Neural progenitor cell (in vitro differentiated cells): ENCODE data around the gene B4GALNT1. TPM values are rescaled to one million over a fixed set of nuclear protein-coding genes. Genes with fewer than 3 reads are reported as not detected.

Experiments used
- DNase-seq: peaks from one replicate; pipeline ENCODE4 v3.0.0-alpha.2; 2016; ENCODE audit warnings: low spot score
- H2AFZ ChIP-seq: fragments of 200-600 bp; sonication (generic); replicated peaks from 2 replicates; pipeline ENCODE4 v1.6.1; 2016; ENCODE audit warnings: antibody characterized with exemption
- H3F3A ChIP-seq: fragments of 200-600 bp; sonication (generic); 2 replicates; pipeline ENCODE4 v1.6.1; 2016; ENCODE audit warnings: antibody characterized with exemption, low read depth
- H3K27ac ChIP-seq: fragments of 200-600 bp; sonication (generic); 2 replicates; pipeline ENCODE4 v1.5.1; 2016; ENCODE audit warnings: mild to moderate bottlenecking
- H3K27me3 ChIP-seq: fragments of 200-600 bp; sonication (generic); 2 replicates; pipeline ENCODE4 v1.6.1; 2016; ENCODE audit warnings: mild to moderate bottlenecking, moderate library complexity
- H3K36me3 ChIP-seq: fragments of 200-600 bp; sonication (generic); 2 replicates; pipeline ENCODE4 v1.5.1; 2016
- H3K4me1 ChIP-seq: fragments of 200-600 bp; sonication (generic); 2 replicates; pipeline ENCODE4 v1.6.1; 2016; ENCODE audit warnings: mixed run types
- H3K4me2 ChIP-seq: fragments of 200-600 bp; sonication (generic); 2 replicates; pipeline ENCODE4 v1.6.1; 2016
- H3K4me3 ChIP-seq: fragments of 200-600 bp; sonication (generic); 2 replicates; pipeline ENCODE4 v1.5.1; 2016
- H3K79me2 ChIP-seq: fragments of 200-600 bp; sonication (generic); 2 replicates; pipeline ENCODE4 v1.6.1; 2016; ENCODE audit warnings: low read depth
- H3K9ac ChIP-seq: fragments of 200-600 bp; sonication (generic); 2 replicates; pipeline ENCODE4 v1.6.1; 2016
- H3K9me3 ChIP-seq: fragments of 200-600 bp; sonication (generic); 2 replicates; pipeline ENCODE4 v1.5.1; 2016; ENCODE audit warnings: low read depth
- H4K20me1 ChIP-seq: fragments of 200-600 bp; sonication (generic); 2 replicates; pipeline ENCODE4 v1.6.1; 2016; ENCODE audit warnings: low read depth
- H3K27ac Mint-ChIP-seq: 3 replicates; pipeline ENCODE4 v1.8.0; 2021; ENCODE audit warnings: mixed read lengths
- H3K27me3 Mint-ChIP-seq: 2 replicates; pipeline ENCODE4 v1.8.0; 2022; ENCODE audit warnings: low read depth, mild to moderate bottlenecking, inconsistent platforms, moderate library complexity, mixed read lengths; ENCODE audit not compliant: insufficient read depth
- H3K36me3 Mint-ChIP-seq: 3 replicates; pipeline ENCODE4 v1.8.0; 2021; ENCODE audit warnings: mixed read lengths
- H3K4me1 Mint-ChIP-seq: 3 replicates; pipeline ENCODE4 v1.8.0; 2021; ENCODE audit warnings: mixed read lengths
- H3K4me3 Mint-ChIP-seq: 3 replicates; pipeline ENCODE4 v1.8.0; 2021; ENCODE audit warnings: mild to moderate bottlenecking, moderate library complexity, mixed read lengths
- H3K9me3 Mint-ChIP-seq: 3 replicates; pipeline ENCODE4 v1.8.0; 2020; ENCODE audit warnings: mixed read lengths
- CTCF ChIP-seq: fragments of 200-600 bp; sonication (generic); IDR thresholded peaks from 2 replicates; pipeline ENCODE4 v1.5.1; 2017; ENCODE audit warnings: antibody characterized with exemption, mild to moderate bottlenecking
- EZH2 ChIP-seq: fragments of 200-600 bp; sonication (generic); IDR thresholded peaks from 2 replicates; pipeline ENCODE4 v1.6.1; 2017; ENCODE audit warnings: antibody characterized with exemption, mild to moderate bottlenecking, moderate library complexity
- EZH2phosphoT487 ChIP-seq: fragments of 200-600 bp; sonication (generic); IDR thresholded peaks from 2 replicates; pipeline ENCODE4 v1.6.1; 2017; ENCODE audit warnings: antibody characterized with exemption
- total RNA-seq: library from RNA; depleted of rRNA; stranded (reverse); fragments of >200 nt; gene quantifications from 2 replicates; pipeline ENCODE4 v1.2.3, GENCODE V29; 2015; ENCODE audit warnings: low replicate concordance

B4GALNT1 gene
- total RNA-seq, 1 donor from 2014 or later: 0.28 TPM

GRCh38 chr12:57641699-57642442, 8.9 kb upstream of the B4GALNT1 start:
- Histone ChIP-seq H3K9ac (no peak overlapping the region), H3K9me3 (peaks cover 14% of the 10 kb centered on the region), H3K4me1 (no peaks in the 10 kb centered on the region), H3F3A (no peaks in the 10 kb centered on the region), H4K20me1 (no peaks in the 10 kb centered on the region), H3K27me3 (peaks cover 12% of the 10 kb centered on the region), H2AFZ (no peak overlapping the region), H3K4me2 (no peak overlapping the region), H3K79me2 (no peaks in the 10 kb centered on the region), H3K4me3 (no peak overlapping the region), H3K36me3 (no peaks in the 10 kb centered on the region), H3K27ac (no peak overlapping the region)
- H3K27ac Mint-ChIP-seq: no peak overlapping the region
- no peak for TF ChIP-seq EZH2
- DNase-seq: no peak
- H3K4me3 Mint-ChIP-seq: no peak overlapping the region
- H3K36me3 Mint-ChIP-seq: peaks cover 2% of the 10 kb centered on the region
- peaks cover 23% of the 10 kb centered on the region for H3K9me3 Mint-ChIP-seq
- peaks cover 3% of the 10 kb centered on the region for H3K27me3 Mint-ChIP-seq
- H3K4me1 Mint-ChIP-seq: no peaks in the 10 kb centered on the region

GRCh38 chr12:57640175-57641042, 7.4 kb upstream of the B4GALNT1 start:
- Histone ChIP-seq H3K79me2 (no peaks in the 10 kb centered on the region), H2AFZ (no peak overlapping the region), H3K4me2 (no peak overlapping the region), H3K27ac (no peak overlapping the region), H3F3A (no peaks in the 10 kb centered on the region), H3K9me3 (peaks cover 8% of the 10 kb centered on the region), H3K4me3 (no peak overlapping the region), H3K27me3 (peaks cover 25% of the 10 kb centered on the region), H3K9ac (no peak overlapping the region), H4K20me1 (no peaks in the 10 kb centered on the region), H3K4me1 (no peaks in the 10 kb centered on the region), H3K36me3 (no peaks in the 10 kb centered on the region)
- Mint-ChIP-seq H3K4me3 (no peak overlapping the region), H3K27me3 (peaks cover 4% of the 10 kb centered on the region), H3K9me3 (peaks cover 15% of the 10 kb centered on the region), H3K36me3 (no peaks in the 10 kb centered on the region), H3K27ac (no peak overlapping the region), H3K4me1 (no peaks in the 10 kb centered on the region)
- TF ChIP-seq EZH2: no peak
- TF ChIP-seq EZH2phosphoT487: no peak
- TF ChIP-seq CTCF: no peak
- DNase-seq: no peak

GRCh38 chr12:57638096-57638495, 5.1 kb upstream of the B4GALNT1 start:
- H3K27ac Mint-ChIP-seq: no peak overlapping the region
- Histone ChIP-seq H3K79me2 (no peaks in the 10 kb centered on the region), H3K27ac (no peak overlapping the region), H2AFZ (no peak overlapping the region), H3F3A (peaks cover 5% of the 10 kb centered on the region), H3K9me3 (no peaks in the 10 kb centered on the region), H3K27me3 (peaks cover 48% of the 10 kb centered on the region), H4K20me1 (no peaks in the 10 kb centered on the region), H3K4me1 (no peaks in the 10 kb centered on the region), H3K4me3 (no peak overlapping the region), H3K4me2 (no peak overlapping the region), H3K36me3 (no peaks in the 10 kb centered on the region), H3K9ac (no peak overlapping the region)
- H3K27me3 Mint-ChIP-seq: peaks cover 14% of the 10 kb centered on the region
- H3K4me3 Mint-ChIP-seq: no peak overlapping the region
- DNase-seq: no peak
- H3K9me3 Mint-ChIP-seq: peaks cover 7% of the 10 kb centered on the region
- H3K36me3 Mint-ChIP-seq: no peaks in the 10 kb centered on the region
- TF ChIP-seq EZH2phosphoT487 (no peak), CTCF (no peak), EZH2 (no peak)
- peaks cover 2% of the 10 kb centered on the region for H3K4me1 Mint-ChIP-seq
